ENCODE results near the gene DNASE1L1.
A peak's percentile ranks its signal among the peaks of the same experiment; 100 is the strongest.

Gene DNASE1L1

GRCh38 chrX:154354013-154354412 lies 55.0 kb downstream of the DNASE1L1 start:
- H3K27me3 ChIP-seq, result no peaks in the 10 kb centered on the region
- H3K36me3 ChIP-seq, result peaks cover 99 to 100% (median 100%) of the 10 kb centered on the region in 3 donors
- H3K27ac ChIP-seq, result peak overlapping the region in 1 of 2 donors; percentile 65
- no peaks in the 10 kb centered on the region for H3K9me3 ChIP-seq
- peaks cover 0 to 25% (median 7%) of the 10 kb centered on the region in 4 donors for H3K4me1 ChIP-seq
- TF ChIP-seq CTCF (IDR thresholded peaks at IDR 0.05), result no peak
- H3K4me3 ChIP-seq, result no peak overlapping the region
- intact Hi-C loops (cut with DNase I; ENCODE audit: low total_unique reads), result no loop called here
- no peak for DNase-seq

- H3K36me3 ChIP-seq, result peaks cover 93 to 100% (median 100%) of the 10 kb centered on the region in 3 donors
- peaks cover 0 to 18% (median 3%) of the 10 kb centered on the region in 4 donors for H3K4me1 ChIP-seq
- no peak for DNase-seq
- TF ChIP-seq CTCF (IDR thresholded peaks at IDR 0.05), result no peak
- no peaks in the 10 kb centered on the region for H3K9me3 ChIP-seq
- no peaks in the 10 kb centered on the region for H3K27me3 ChIP-seq
- peak overlapping the region in 1 of 2 donors; percentile 65 for H3K27ac ChIP-seq
- H3K4me3 ChIP-seq, result no peak overlapping the region
- intact Hi-C loops (cut with DNase I; ENCODE audit: low total_unique reads), result no loop called here
These were observed 55.7 kb downstream of the DNASE1L1 start for GRCh38 chrX:154353172-154353843.

GRCh38 chrX:154352466-154352865 lies 56.6 kb downstream of the DNASE1L1 start:
- intact Hi-C loops (cut with DNase I; ENCODE audit: low total_unique reads), result no loop called here
- H3K9me3 ChIP-seq, result no peaks in the 10 kb centered on the region
- no peak for TF ChIP-seq CTCF (IDR thresholded peaks at IDR 0.05)
- H3K4me1 ChIP-seq, result peaks cover 0 to 10% (median 3%) of the 10 kb centered on the region in 4 donors
- H3K27me3 ChIP-seq, result no peaks in the 10 kb centered on the region
- no peak for DNase-seq
- H3K36me3 ChIP-seq, result peaks cover 85 to 94% (median 94%) of the 10 kb centered on the region in 3 donors
- peak overlapping the region in 1 of 2 donors; percentile 65 for H3K27ac ChIP-seq
- no peak overlapping the region for H3K4me3 ChIP-seq

GRCh38 chrX:154352012-154352401 lies 57.0 kb downstream of the DNASE1L1 start:
- intact Hi-C loops (cut with DNase I; ENCODE audit: low total_unique reads), result no loop called here
- TF ChIP-seq CTCF (IDR thresholded peaks at IDR 0.05), result no peak
- Histone ChIP-seq H3K36me3 (peaks cover 80 to 90% (median 89%) of the 10 kb centered on the region in 3 donors), H3K9me3 (no peaks in the 10 kb centered on the region), H3K27ac (peak overlapping the region in 1 of 2 donors; percentile 65), H3K4me1 (peaks cover 0 to 6% (median 3%) of the 10 kb centered on the region in 4 donors), H3K27me3 (no peaks in the 10 kb centered on the region), H3K4me3 (no peak overlapping the region)
- DNase-seq, result no peak

All from tibial artery (tissue), 4 donors.